GM18907 (cell line): ENCODE results near the gene KANK4.
"Not testable (repeated sequence)": the region's sequence is repeated elsewhere in the genome, so short reads cannot be mapped to it uniquely, and the experiment has no call there.

Source experiments
- ATAC-seq: cut with Tn5 transposase; IDR thresholded peaks from one replicate; pipeline ENCODE4 v1.9.1; 2021; ENCODE audit warnings: mild to moderate bottlenecking, moderate library complexity; ENCODE audit not compliant: unreplicated experiment

KANK4 gene

GRCh38 chr1:62241371-62242131, 77.7 kb downstream of the KANK4 start:
- no peak for ATAC-seq

- ATAC-seq, result no peak
Measured at GRCh38 chr1:62240651-62241370, 78.4 kb downstream of the KANK4 start.

GRCh38 chr1:62239652-62240403, 79.4 kb downstream of the KANK4 start:
- not testable (repeated sequence) for ATAC-seq

GRCh38 chr1:62238507-62238906, 80.7 kb downstream of the KANK4 start:
- ATAC-seq, result no peak

GRCh38 chr1:62237950-62238374, 81.3 kb downstream of the KANK4 start:
- no peak for ATAC-seq

- no peak for ATAC-seq
Measured at GRCh38 chr1:62237361-62237760, 81.9 kb downstream of the KANK4 start.

GRCh38 chr1:62235576-62235975, 83.7 kb downstream of the KANK4 start:
- no peak for ATAC-seq

GRCh38 chr1:62234688-62235087, 84.5 kb downstream of the KANK4 start:
- no peak for ATAC-seq

- no peak for ATAC-seq
Measured at GRCh38 chr1:62233926-62234450, 85.2 kb downstream of the KANK4 start.

- no peak for ATAC-seq
Measured at GRCh38 chr1:62232871-62233278, 86.4 kb downstream of the KANK4 start.

GRCh38 chr1:62230718-62231117, 88.5 kb downstream of the KANK4 start:
- ATAC-seq, result no peak

- no peak for ATAC-seq
Measured at GRCh38 chr1:62229932-62230331, 89.3 kb downstream of the KANK4 start.

- ATAC-seq, result no peak
Measured at GRCh38 chr1:62229468-62229867, 89.8 kb downstream of the KANK4 start.

- no peak for ATAC-seq
Measured at GRCh38 chr1:62228883-62229187, 90.4 kb downstream of the KANK4 start.

- ATAC-seq, result no peak
Measured at GRCh38 chr1:62228136-62228882, 90.9 kb downstream of the KANK4 start.

GRCh38 chr1:62227496-62227895, 91.7 kb downstream of the KANK4 start:
- no peak for ATAC-seq

GRCh38 chr1:62224182-62224581, 95.1 kb downstream of the KANK4 start:
- no peak for ATAC-seq

GRCh38 chr1:62222321-62222720, 96.9 kb downstream of the KANK4 start:
- no peak for ATAC-seq

GRCh38 chr1:62221171-62221570, 98.1 kb downstream of the KANK4 start:
- no peak for ATAC-seq

- not testable (repeated sequence) for ATAC-seq
Measured at GRCh38 chr1:62220456-62220855, 98.8 kb downstream of the KANK4 start.

- ATAC-seq, result no peak
Measured at GRCh38 chr1:62218604-62219003, 100.6 kb downstream of the KANK4 start.
